ENCODE data around the gene OR52H1. TPM values are rescaled to one million over a fixed set of nuclear protein-coding genes. Genes with fewer than 3 reads are reported as not detected.
A peak's percentile ranks its signal among the peaks of the same experiment; 100 is the strongest.

The OR52H1 gene
- total and polyA plus RNA-seq, 2 of the 4 experiments (the other 2 are of a cell fraction), result 0.18 TPM; not detected in 1

DNA sequence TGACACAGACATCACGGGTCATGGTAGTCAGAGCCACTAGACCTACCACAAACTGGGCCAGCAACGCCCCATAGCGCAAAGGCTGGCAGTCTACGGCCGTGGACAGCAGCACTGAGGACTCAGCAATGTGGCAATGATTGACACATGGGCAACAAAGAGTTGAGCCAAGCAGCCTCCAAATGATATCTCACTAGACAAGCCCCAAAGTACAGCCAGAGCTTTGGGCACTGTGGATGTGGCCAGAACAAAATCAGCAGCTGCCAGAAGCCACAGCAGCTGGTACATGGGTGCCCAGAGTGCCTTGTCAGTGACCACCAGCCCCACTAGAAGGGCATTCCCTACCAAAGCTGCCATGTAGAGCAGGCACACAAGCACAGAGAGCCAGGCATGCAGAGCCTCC lies 20.6 kb downstream of the OR52H1 start:
- H4K91ac ChIP-seq (ENCODE audit: insufficient read depth, low read depth, low read length), result no peak overlapping the region
- BruUV-seq (replicated peaks), result no TSS peak
- peaks cover 4% of the 10 kb centered on the region; the same call in 1 of the 2 replicates for H3K27me3 ChIP-seq (ENCODE audit: control insufficient read depth, insufficient read depth, low read length)
- no peak overlapping the region for H3K56ac ChIP-seq (ENCODE audit: extremely low read depth, insufficient read depth, low read length)
- no peak overlapping the region for H3K4ac ChIP-seq (ENCODE audit: low read depth, low read length)
- ChIA-PET POLR2A (ENCODE audit: unreplicated experiment) (no interaction called here), CTCF (no interaction called here)
- H3K14ac ChIP-seq (replicated peaks; ENCODE audit: low read depth, low read length), result no peak overlapping the region
- no peaks in the 10 kb centered on the region for H3K36me3 ChIP-seq (ENCODE audit: control insufficient read depth, insufficient read depth, low read length)
- no peak overlapping the region for H3K23ac ChIP-seq (ENCODE audit: low read depth, low read length)
- H2AK5ac ChIP-seq (ENCODE audit: low read depth, low read length), result no peak overlapping the region
- H2BK20ac ChIP-seq (ENCODE audit: low read depth, low read length), result no peak overlapping the region
- H3K79me1 ChIP-seq (ENCODE audit: low read depth in 1 of 2, low read length in 2 of 2), result no peaks in the 10 kb centered on the region
- no peak overlapping the region for H3K4me2 ChIP-seq (ENCODE audit: low read depth, low read length)
- no peak overlapping the region for H3K4me3 ChIP-seq (ENCODE audit: insufficient read depth, low read depth, low read length)
- H2AK9ac ChIP-seq (replicated peaks; ENCODE audit: low read depth, low read length, poor library complexity), result no peak overlapping the region
- H2AFZ ChIP-seq (replicated peaks; ENCODE audit: low read length, poor library complexity), result peak overlapping the region; percentile 37
- no peaks in the 10 kb centered on the region for H4K20me1 ChIP-seq (ENCODE audit: insufficient read depth, low read length)
- dilution Hi-C loops (cut with HindIII; ENCODE audit: low sequenced_read_pairs, unreplicated experiment), result no loop called here
- no peak for TF ChIP-seq RFX5 (IDR thresholded peaks at IDR 0.05; ENCODE audit: low read depth, low read length)
- TF ChIP-seq MXI1 (IDR thresholded peaks at IDR 0.05; ENCODE audit: borderline replicate concordance, low read depth, low read length), result no peak
- no peak for TF ChIP-seq NFE2L2 (IDR thresholded peaks at IDR 0.05; ENCODE audit: low read depth, low read length)
- TF ChIP-seq, protein P1, sequence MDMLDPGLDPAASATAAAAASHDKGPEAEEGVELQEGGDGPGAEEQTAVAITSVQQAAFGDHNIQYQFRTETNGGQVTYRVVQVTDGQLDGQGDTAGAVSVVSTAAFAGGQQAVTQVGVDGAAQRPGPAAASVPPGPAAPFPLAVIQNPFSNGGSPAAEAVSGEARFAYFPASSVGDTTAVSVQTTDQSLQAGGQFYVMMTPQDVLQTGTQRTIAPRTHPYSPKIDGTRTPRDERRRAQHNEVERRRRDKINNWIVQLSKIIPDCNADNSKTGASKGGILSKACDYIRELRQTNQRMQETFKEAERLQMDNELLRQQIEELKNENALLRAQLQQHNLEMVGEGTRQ (IDR thresholded peaks at IDR 0.05; ENCODE audit: low read depth, low read length), result no peak
- no peak for TF ChIP-seq CHD1 (IDR thresholded peaks at IDR 0.05; ENCODE audit: low read depth, low read length)
- TF ChIP-seq MAZ (IDR thresholded peaks at IDR 0.05; ENCODE audit: borderline replicate concordance, low read depth, low read length), result no peak
- no peak for TF ChIP-seq MAFK (IDR thresholded peaks at IDR 0.05; ENCODE audit: low read depth, low read length)
- TF ChIP-seq RAD21 (IDR thresholded peaks at IDR 0.05; ENCODE audit: low read length), result no peak
- no peak for TF ChIP-seq CEBPB (IDR thresholded peaks at IDR 0.05; ENCODE audit: low read depth, low read length)
- TF ChIP-seq FOS (IDR thresholded peaks at IDR 0.05; ENCODE audit: low read depth, low read length), result no peak
- TF ChIP-seq POLR2A (IDR thresholded peaks at IDR 0.05; ENCODE audit: low read depth, low read length), result no peak
- no peak for TF ChIP-seq BHLHE40 (IDR thresholded peaks at IDR 0.05; ENCODE audit: low read depth, low read length)
- H3K9me1 ChIP-seq (ENCODE audit: insufficient read depth, low read length), result no peaks in the 10 kb centered on the region
- H3K18ac ChIP-seq (ENCODE audit: low read depth, low read length), result no peak overlapping the region
- H2BK15ac ChIP-seq (ENCODE audit: low read depth, low read length), result no peak overlapping the region
- H4K8ac ChIP-seq (ENCODE audit: low read depth in 2 of 2, low read length in 2 of 2), result no peak overlapping the region
- 17% methylated on average over 1 of the region's 5 CpGs; no CpG with 5 or more reads in 1 of the 2 experiments for WGBS, 2 experiments (ENCODE audit: extremely low coverage in 2 of 2, insufficient read length in 1 of 2)
- H2BK5ac ChIP-seq (ENCODE audit: low read depth, low read length, poor library complexity, severe bottlenecking), result no peak overlapping the region
- H3K4me1 ChIP-seq (ENCODE audit: control insufficient read depth, insufficient read depth, low read length), result no peaks in the 10 kb centered on the region
- H4K5ac ChIP-seq (ENCODE audit: low read depth, low read length), result no peak overlapping the region
- no peak overlapping the region for H3K9ac ChIP-seq (ENCODE audit: low read depth, low read length)
- no peaks in the 10 kb centered on the region for H3K9me3 ChIP-seq (ENCODE audit: control insufficient read depth, insufficient read depth, low read length)
- in situ Hi-C loops (cut with MboI; ENCODE audit: low sequenced_read_pairs), result no loop called here
- no peak for ATAC-seq (ENCODE audit: low read depth)
- no peak for DNase-seq
- no peak overlapping the region for H3K27ac ChIP-seq (ENCODE audit: insufficient read depth, low read length)
- intact Hi-C loops (cut with micrococcal nuclease), result no loop called here
- no peak overlapping the region for H2BK120ac ChIP-seq (ENCODE audit: low read depth, low read length)

All from IMR-90 (cell line).